Skeletal muscle tissue (tissue), 4 donors: ENCODE results near the gene MRGPRG. TPM values are rescaled to one million over a fixed set of nuclear protein-coding genes. Genes with fewer than 3 reads are reported as not detected.

Experiments used
- H3K27ac ChIP-seq: one replicate; pipeline ENCODE4 v1.7.0; 2013; ENCODE audit warnings: mild to moderate bottlenecking, low read depth, low read length, inconsistent platforms
- H3K27me3 ChIP-seq, 3 donors: one replicate each; pipeline ENCODE4 v1.7.0; 2013; ENCODE audit warnings: low read length in 3 of 3; ENCODE audit not compliant: control insufficient read depth in 3 of 3, insufficient read depth in 3 of 3
- H3K36me3 ChIP-seq, 3 donors: one replicate each; pipeline ENCODE4 v1.7.0; 2013; ENCODE audit warnings: low read length in 3 of 3; ENCODE audit not compliant: control insufficient read depth in 3 of 3, insufficient read depth in 3 of 3
- H3K4me1 ChIP-seq, 3 donors: one replicate each; pipeline ENCODE4 v1.7.0; 2013; ENCODE audit warnings: low read length in 3 of 3, mild to moderate bottlenecking in 3 of 3; ENCODE audit not compliant: control insufficient read depth in 3 of 3, insufficient read depth in 3 of 3
- H3K4me3 ChIP-seq, 3 donors: one replicate each; pipeline ENCODE4 v1.7.0; 2013; ENCODE audit warnings: low read length in 3 of 3
- H3K9ac ChIP-seq, 3 donors: one replicate each; pipeline ENCODE4 v1.7.0; 2013; ENCODE audit warnings: low read length in 3 of 3, mild to moderate bottlenecking in 3 of 3, moderate library complexity in 2 of 3, low read depth in 1 of 3
- H3K9me3 ChIP-seq, 3 donors: one replicate each; pipeline ENCODE4 v1.7.0; 2013; ENCODE audit warnings: low read length in 3 of 3; ENCODE audit not compliant: control insufficient read depth in 3 of 3
- total RNA-seq: library from RNA; depleted of rRNA; stranded (reverse); fragments of >200 nt; gene quantifications from one replicate; pipeline ENCODE4 v1.2.3, GENCODE V29; 2014
- donor health status: Osteomylitis.

MRGPRG gene
- total RNA-seq, 1 donor from 2014 or later: not detected

- Histone ChIP-seq H3K9ac (no peak overlapping the region), H3K4me3 (no peak overlapping the region), H3K4me1 (no peaks in the 10 kb centered on the region), H3K27me3 (peaks cover 47 to 80% (median 68%) of the 10 kb centered on the region in 3 donors), H3K36me3 (no peaks in the 10 kb centered on the region), H3K9me3 (no peaks in the 10 kb centered on the region), H3K27ac (no peak overlapping the region)
These were observed 7.5 kb upstream of the MRGPRG start for GRCh38 chr11:3225826-3226750.

DNA sequence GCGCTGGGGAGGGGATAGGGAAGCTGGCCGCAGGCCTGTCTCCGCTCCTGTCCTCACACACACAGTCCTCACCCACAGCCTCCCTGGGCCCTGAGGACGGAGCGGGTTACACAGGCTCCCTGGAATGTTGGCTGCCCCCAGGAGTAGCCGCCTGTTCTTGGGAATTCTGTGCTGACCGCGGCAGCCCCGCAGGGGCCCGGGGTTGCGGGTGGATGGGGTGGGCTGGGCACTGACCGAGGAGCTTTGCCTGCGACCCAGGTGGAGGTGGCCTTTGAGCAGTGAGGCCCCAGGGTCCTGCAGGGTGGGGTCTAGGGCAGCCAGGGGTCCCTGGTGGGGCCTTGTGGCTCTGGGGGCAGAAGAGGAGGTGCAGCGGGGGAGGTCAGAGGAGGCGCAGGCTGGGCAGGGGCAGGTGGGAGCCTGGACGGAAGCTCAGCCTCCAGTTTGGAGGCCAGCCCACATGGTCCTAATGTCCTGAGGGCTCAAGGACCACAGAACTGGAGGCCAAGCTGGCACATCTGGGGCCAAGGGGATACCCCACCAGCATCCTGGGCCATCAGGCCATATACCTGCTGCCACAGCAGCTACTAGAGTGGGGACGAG lies 6.6 kb upstream of the MRGPRG start:
- Histone ChIP-seq H3K9me3 (no peaks in the 10 kb centered on the region), H3K36me3 (no peaks in the 10 kb centered on the region), H3K9ac (no peak overlapping the region), H3K27me3 (peaks cover 47 to 82% (median 72%) of the 10 kb centered on the region in 3 donors), H3K4me1 (no peaks in the 10 kb centered on the region), H3K27ac (no peak overlapping the region), H3K4me3 (no peak overlapping the region)

GRCh38 chr11:3224401-3225057 lies 5.9 kb upstream of the MRGPRG start:
- no peaks in the 10 kb centered on the region for H3K9me3 ChIP-seq
- no peak overlapping the region for H3K9ac ChIP-seq
- no peak overlapping the region for H3K4me3 ChIP-seq
- no peaks in the 10 kb centered on the region for H3K4me1 ChIP-seq
- H3K27me3 ChIP-seq: peaks cover 47 to 84% (median 74%) of the 10 kb centered on the region in 3 donors
- no peaks in the 10 kb centered on the region for H3K36me3 ChIP-seq
- no peak overlapping the region for H3K27ac ChIP-seq

DNA sequence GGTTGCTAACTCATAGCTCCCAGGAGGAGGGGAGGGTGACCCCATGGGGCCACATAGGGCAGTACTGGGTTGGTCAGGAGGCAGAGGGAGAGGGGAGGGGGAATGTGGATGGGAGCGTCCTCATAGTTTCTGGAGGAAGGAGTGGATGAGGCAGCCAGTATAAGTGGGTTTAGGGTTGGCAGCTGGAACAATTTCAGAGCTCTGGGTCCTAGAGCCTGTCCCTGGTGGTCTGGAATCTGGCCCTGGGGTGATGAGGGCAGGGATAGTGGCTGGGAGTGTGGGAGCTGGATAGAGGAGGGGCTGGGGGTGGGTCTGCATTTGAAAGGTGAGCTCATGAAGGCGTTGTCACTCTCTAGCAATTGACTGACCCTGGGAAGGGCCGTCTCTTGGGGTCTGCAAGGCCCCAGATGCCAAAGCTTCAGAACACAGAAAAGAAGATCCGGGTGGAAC lies 5.3 kb upstream of the MRGPRG start:
- Histone ChIP-seq H3K27me3 (peaks cover 46 to 83% (median 78%) of the 10 kb centered on the region in 3 donors), H3K9ac (no peak overlapping the region), H3K4me3 (no peak overlapping the region), H3K4me1 (no peaks in the 10 kb centered on the region), H3K9me3 (no peaks in the 10 kb centered on the region), H3K36me3 (no peaks in the 10 kb centered on the region), H3K27ac (no peak overlapping the region)

- no peaks in the 10 kb centered on the region for H3K9me3 ChIP-seq
- H3K36me3 ChIP-seq: no peaks in the 10 kb centered on the region
- no peak overlapping the region for H3K9ac ChIP-seq
- H3K4me1 ChIP-seq: no peaks in the 10 kb centered on the region
- no peak overlapping the region for H3K4me3 ChIP-seq
- peaks cover 44 to 83% (median 80%) of the 10 kb centered on the region in 3 donors for H3K27me3 ChIP-seq
- no peak overlapping the region for H3K27ac ChIP-seq
These were observed 4.6 kb upstream of the MRGPRG start for GRCh38 chr11:3222941-3223915.

DNA sequence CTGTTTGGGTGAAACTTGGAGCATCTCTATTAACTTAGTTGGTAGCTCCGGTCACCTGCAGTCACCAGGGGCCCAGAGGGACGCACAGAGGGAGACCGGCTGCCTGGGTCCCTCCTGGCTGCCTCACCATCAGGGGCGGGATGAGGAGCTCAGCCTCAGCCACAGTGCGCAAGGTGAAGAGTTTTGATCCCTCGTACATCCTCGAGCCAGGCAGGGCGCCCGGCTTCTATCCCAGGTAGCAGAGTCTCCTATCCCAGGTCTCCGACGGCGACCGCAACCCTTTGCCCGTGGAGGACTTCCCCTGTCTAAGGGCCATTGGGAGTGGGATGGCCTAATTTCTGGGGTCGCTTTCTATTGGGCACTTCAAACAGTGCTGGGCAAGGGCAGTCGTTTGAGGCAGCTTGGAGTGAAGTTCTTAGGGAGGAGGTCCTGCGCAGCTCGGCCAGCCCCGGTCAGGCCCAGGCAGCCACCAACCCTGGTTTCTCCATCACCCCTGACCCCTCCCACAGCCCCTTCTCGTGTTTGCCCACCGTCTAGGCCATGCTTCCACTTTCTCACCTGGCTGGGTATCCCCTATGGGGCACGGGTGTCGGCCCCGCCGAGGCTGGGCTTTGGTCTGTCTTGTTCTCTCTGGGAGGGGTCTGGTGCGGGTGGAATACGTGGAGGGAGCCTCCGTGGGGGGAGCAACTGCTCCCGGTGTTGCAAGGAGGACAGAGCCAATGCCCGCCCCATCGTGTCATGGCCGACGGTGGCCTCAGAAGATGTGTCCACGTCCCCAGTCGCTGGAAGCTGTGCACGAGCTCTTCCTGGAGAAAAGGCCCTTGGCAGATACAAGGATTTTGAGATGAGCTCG lies 3.6 kb upstream of the MRGPRG start:
- Histone ChIP-seq H3K27ac (no peak overlapping the region), H3K27me3 (peaks cover 44 to 88% (median 85%) of the 10 kb centered on the region in 3 donors), H3K36me3 (no peaks in the 10 kb centered on the region), H3K9me3 (no peaks in the 10 kb centered on the region), H3K9ac (no peak overlapping the region), H3K4me1 (no peaks in the 10 kb centered on the region), H3K4me3 (no peak overlapping the region)

DNA sequence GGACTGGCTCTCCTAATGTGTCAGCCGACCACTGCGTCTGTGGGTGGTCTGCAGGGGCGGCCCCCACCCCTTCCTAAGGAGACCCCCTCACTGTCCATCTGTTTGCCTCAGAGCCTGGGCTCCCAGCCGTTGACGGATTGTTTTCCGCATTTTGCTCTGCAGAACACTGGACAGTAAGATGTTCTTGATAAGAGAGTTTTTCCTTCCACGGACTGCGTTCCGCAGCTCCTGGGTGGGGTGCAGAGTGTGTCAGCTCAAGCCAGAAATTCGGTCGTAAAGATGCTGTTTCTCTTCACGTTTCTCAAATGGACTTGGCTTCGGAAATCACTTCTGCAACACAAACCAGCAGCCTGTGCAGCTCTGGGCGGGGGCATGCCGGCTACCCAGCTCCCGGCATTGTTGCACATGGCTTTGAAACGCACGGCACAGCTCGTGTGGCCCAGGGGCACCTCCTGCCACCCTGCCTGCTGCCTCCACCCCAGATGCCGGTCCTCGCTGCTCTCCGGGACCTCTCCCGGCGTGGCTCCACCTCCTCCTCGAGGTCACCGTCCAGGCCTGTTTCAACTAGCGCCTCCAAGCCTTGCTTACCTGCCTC lies 2.9 kb upstream of the MRGPRG start:
- no peaks in the 10 kb centered on the region for H3K9me3 ChIP-seq
- peaks cover 44 to 86% (median 85%) of the 10 kb centered on the region in 3 donors for H3K27me3 ChIP-seq
- no peak overlapping the region for H3K4me3 ChIP-seq

DNA sequence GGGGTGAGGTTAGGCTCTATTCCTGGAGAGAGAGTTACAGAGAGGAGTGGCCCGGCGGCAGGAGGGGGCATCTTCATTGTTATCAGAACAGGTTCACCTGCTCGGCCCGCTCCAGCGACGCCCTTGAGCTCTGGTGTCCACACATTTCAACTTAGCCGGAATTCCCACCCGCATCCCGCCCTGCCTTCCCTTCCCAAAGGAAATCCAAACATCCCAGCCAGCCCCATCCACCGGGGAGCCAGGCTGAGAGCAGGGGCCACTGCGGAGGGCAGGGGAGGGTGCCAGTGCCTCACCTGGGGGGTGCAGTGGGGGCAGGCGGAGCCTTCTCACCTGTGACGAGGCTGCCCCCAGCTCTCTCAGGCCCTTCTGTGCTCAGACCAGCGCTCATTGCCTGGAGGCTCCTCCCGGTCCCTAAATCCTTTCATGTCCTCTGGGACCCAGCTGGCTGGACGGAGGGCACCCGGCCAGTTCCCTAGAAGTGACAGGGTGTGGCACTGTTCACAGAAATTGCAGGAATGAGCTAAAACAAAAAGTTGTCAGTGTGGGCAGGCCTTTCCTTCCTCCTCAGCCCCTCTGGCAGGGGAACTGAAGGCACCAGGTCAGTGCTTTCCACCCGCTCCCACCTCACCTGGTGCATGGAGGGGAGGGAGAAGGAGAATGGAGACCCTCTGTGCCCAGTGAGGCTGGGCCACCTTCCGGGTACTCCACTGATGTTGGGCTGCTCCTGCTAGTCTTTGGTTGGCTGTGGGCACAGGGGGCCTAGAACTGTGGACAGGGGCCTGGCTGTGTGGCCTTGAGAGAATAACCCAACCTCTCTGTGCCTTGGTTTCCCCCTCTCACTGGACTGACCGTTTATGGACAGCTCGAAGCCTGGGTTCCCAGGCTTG lies 2.2 kb upstream of the MRGPRG start:
- no peaks in the 10 kb centered on the region for H3K36me3 ChIP-seq
- H3K27me3 ChIP-seq: peaks cover 51 to 89% (median 88%) of the 10 kb centered on the region in 3 donors
- no peak overlapping the region for H3K27ac ChIP-seq
- no peak overlapping the region for H3K9ac ChIP-seq
- no peaks in the 10 kb centered on the region for H3K9me3 ChIP-seq
- no peaks in the 10 kb centered on the region for H3K4me1 ChIP-seq
- no peak overlapping the region for H3K4me3 ChIP-seq

More for the DNA sequence above, 2.9 kb upstream of the MRGPRG start:
- Histone ChIP-seq H3K27ac (no peak overlapping the region), H3K36me3 (no peaks in the 10 kb centered on the region), H3K9ac (no peak overlapping the region), H3K4me1 (no peaks in the 10 kb centered on the region)
